Measurements from ENCODE around the gene ETDA.
"Not testable (repeated sequence)": the region's sequence is repeated elsewhere in the genome, so short reads cannot be mapped to it uniquely, and the experiment has no call there.

ETDA gene

GRCh38 chrX:135252011-135252518 lies at the start of gene ETDA:
Gene ETDA (plus strand): TSS chrX:135252061. CDS start chrX:135253277, 1,216 bp downstream.
- not testable (repeated sequence) for H3K27ac ChIP-seq (ENCODE audit: low read length); H3K27me3 ChIP-seq (ENCODE audit: control insufficient read depth, insufficient read depth, low read length); H3K9ac ChIP-seq (ENCODE audit: low read length); H3K4me3 ChIP-seq (ENCODE audit: low read length); H3K9me3 ChIP-seq (ENCODE audit: control insufficient read depth, low read depth, low read length); H3K4me1 ChIP-seq (ENCODE audit: control insufficient read depth, low read depth, low read length); H3K36me3 ChIP-seq (ENCODE audit: control insufficient read depth, low read depth, low read length)

GRCh38 chrX:135206427-135206826 lies 45.4 kb upstream of the ETDA start:
- not testable (repeated sequence) for H3K36me3 ChIP-seq (ENCODE audit: control insufficient read depth, low read depth, low read length); H3K27ac ChIP-seq (ENCODE audit: low read length); H3K27me3 ChIP-seq (ENCODE audit: control insufficient read depth, insufficient read depth, low read length); H3K4me3 ChIP-seq (ENCODE audit: low read length); H3K4me1 ChIP-seq (ENCODE audit: control insufficient read depth, low read depth, low read length); H3K9ac ChIP-seq (ENCODE audit: low read length)
- H3K9me3 ChIP-seq (ENCODE audit: control insufficient read depth, low read depth, low read length) = peaks cover 14% of the 10 kb centered on the region

- Histone ChIP-seq H3K9me3 (ENCODE audit: control insufficient read depth, low read depth, low read length) (peaks cover 9% of the 10 kb centered on the region), H3K36me3 (ENCODE audit: control insufficient read depth, low read depth, low read length) (no peaks in the 10 kb centered on the region), H3K4me3 (ENCODE audit: low read length) (no peak overlapping the region), H3K27ac (ENCODE audit: low read length) (no peak overlapping the region), H3K9ac (ENCODE audit: low read length) (no peak overlapping the region), H3K27me3 (ENCODE audit: control insufficient read depth, insufficient read depth, low read length) (no peaks in the 10 kb centered on the region), H3K4me1 (ENCODE audit: control insufficient read depth, low read depth, low read length) (no peaks in the 10 kb centered on the region)
Measured at GRCh38 chrX:135213200-135213844, 38.5 kb upstream of the ETDA start.

- not testable (repeated sequence) for H3K9ac ChIP-seq (ENCODE audit: low read length); H3K4me3 ChIP-seq (ENCODE audit: low read length); H3K27ac ChIP-seq (ENCODE audit: low read length); H3K9me3 ChIP-seq (ENCODE audit: control insufficient read depth, low read depth, low read length); H3K36me3 ChIP-seq (ENCODE audit: control insufficient read depth, low read depth, low read length); H3K4me1 ChIP-seq (ENCODE audit: control insufficient read depth, low read depth, low read length); H3K27me3 ChIP-seq (ENCODE audit: control insufficient read depth, insufficient read depth, low read length)
Measured at GRCh38 chrX:135245989-135246388, 5.9 kb upstream of the ETDA start.

GRCh38 chrX:135256087-135256684 lies 4.3 kb downstream of the ETDA start:
- not testable (repeated sequence) for H3K4me3 ChIP-seq (ENCODE audit: low read length); H3K27ac ChIP-seq (ENCODE audit: low read length); H3K27me3 ChIP-seq (ENCODE audit: control insufficient read depth, insufficient read depth, low read length); H3K9me3 ChIP-seq (ENCODE audit: control insufficient read depth, low read depth, low read length); H3K4me1 ChIP-seq (ENCODE audit: control insufficient read depth, low read depth, low read length); H3K36me3 ChIP-seq (ENCODE audit: control insufficient read depth, low read depth, low read length); H3K9ac ChIP-seq (ENCODE audit: low read length)

GRCh38 chrX:135256923-135257322 lies 5.1 kb downstream of the ETDA start:
- Histone ChIP-seq H3K4me1 (ENCODE audit: control insufficient read depth, low read depth, low read length) (no peaks in the 10 kb centered on the region), H3K9ac (ENCODE audit: low read length) (no peak overlapping the region), H3K4me3 (ENCODE audit: low read length) (no peak overlapping the region), H3K36me3 (ENCODE audit: control insufficient read depth, low read depth, low read length) (no peaks in the 10 kb centered on the region), H3K27me3 (ENCODE audit: control insufficient read depth, insufficient read depth, low read length) (no peaks in the 10 kb centered on the region), H3K9me3 (ENCODE audit: control insufficient read depth, low read depth, low read length) (no peaks in the 10 kb centered on the region), H3K27ac (ENCODE audit: low read length) (no peak overlapping the region)

GRCh38 chrX:135257469-135257868 lies 5.6 kb downstream of the ETDA start:
- H3K36me3 ChIP-seq (ENCODE audit: control insufficient read depth, low read depth, low read length) = no peaks in the 10 kb centered on the region
- H3K9ac ChIP-seq (ENCODE audit: low read length) = no peak overlapping the region
- no peaks in the 10 kb centered on the region for H3K27me3 ChIP-seq (ENCODE audit: control insufficient read depth, insufficient read depth, low read length)
- H3K27ac ChIP-seq (ENCODE audit: low read length) = no peak overlapping the region
- no peaks in the 10 kb centered on the region for H3K9me3 ChIP-seq (ENCODE audit: control insufficient read depth, low read depth, low read length)
- no peak overlapping the region for H3K4me3 ChIP-seq (ENCODE audit: low read length)
- no peaks in the 10 kb centered on the region for H3K4me1 ChIP-seq (ENCODE audit: control insufficient read depth, low read depth, low read length)

GRCh38 chrX:135260976-135261375 lies 9.1 kb downstream of the ETDA start:
- not testable (repeated sequence) for H3K36me3 ChIP-seq (ENCODE audit: control insufficient read depth, low read depth, low read length); H3K27me3 ChIP-seq (ENCODE audit: control insufficient read depth, insufficient read depth, low read length); H3K4me1 ChIP-seq (ENCODE audit: control insufficient read depth, low read depth, low read length)

GRCh38 chrX:135263376-135263775 lies 11.5 kb downstream of the ETDA start:
- peaks cover 18% of the 10 kb centered on the region for H3K9me3 ChIP-seq (ENCODE audit: control insufficient read depth, low read depth, low read length)
- H3K36me3 ChIP-seq (ENCODE audit: control insufficient read depth, low read depth, low read length); H3K27me3 ChIP-seq (ENCODE audit: control insufficient read depth, insufficient read depth, low read length); H3K4me1 ChIP-seq (ENCODE audit: control insufficient read depth, low read depth, low read length); H3K9ac ChIP-seq (ENCODE audit: low read length); H3K27ac ChIP-seq (ENCODE audit: low read length); H3K4me3 ChIP-seq (ENCODE audit: low read length): not testable (repeated sequence)

More at GRCh38 chrX:135260976-135261375, 9.1 kb downstream of the ETDA start:
- not testable (repeated sequence) for H3K9ac ChIP-seq (ENCODE audit: low read length); H3K9me3 ChIP-seq (ENCODE audit: control insufficient read depth, low read depth, low read length); H3K4me3 ChIP-seq (ENCODE audit: low read length); H3K27ac ChIP-seq (ENCODE audit: low read length)

- Histone ChIP-seq H3K4me1 (ENCODE audit: control insufficient read depth, low read depth, low read length) (no peaks in the 10 kb centered on the region), H3K27ac (ENCODE audit: low read length) (no peak overlapping the region), H3K36me3 (ENCODE audit: control insufficient read depth, low read depth, low read length) (no peaks in the 10 kb centered on the region), H3K9ac (ENCODE audit: low read length) (no peak overlapping the region), H3K4me3 (ENCODE audit: low read length) (no peak overlapping the region), H3K9me3 (ENCODE audit: control insufficient read depth, low read depth, low read length) (peaks cover 21% of the 10 kb centered on the region), H3K27me3 (ENCODE audit: control insufficient read depth, insufficient read depth, low read length) (no peaks in the 10 kb centered on the region)
Measured at GRCh38 chrX:135264206-135264605, 12.3 kb downstream of the ETDA start.

GRCh38 chrX:135273162-135273561 lies 21.3 kb downstream of the ETDA start:
- Histone ChIP-seq H3K36me3 (ENCODE audit: control insufficient read depth, low read depth, low read length) (no peaks in the 10 kb centered on the region), H3K4me1 (ENCODE audit: control insufficient read depth, low read depth, low read length) (peaks cover 3% of the 10 kb centered on the region), H3K9ac (ENCODE audit: low read length) (no peak overlapping the region), H3K4me3 (ENCODE audit: low read length) (no peak overlapping the region), H3K9me3 (ENCODE audit: control insufficient read depth, low read depth, low read length) (peaks cover 24% of the 10 kb centered on the region), H3K27me3 (ENCODE audit: control insufficient read depth, insufficient read depth, low read length) (no peaks in the 10 kb centered on the region), H3K27ac (ENCODE audit: low read length) (no peak overlapping the region)

GRCh38 chrX:135275973-135276372 lies 24.1 kb downstream of the ETDA start:
- H3K27me3 ChIP-seq (ENCODE audit: control insufficient read depth, insufficient read depth, low read length) = no peaks in the 10 kb centered on the region
- peaks cover 14% of the 10 kb centered on the region for H3K9me3 ChIP-seq (ENCODE audit: control insufficient read depth, low read depth, low read length)
- H3K36me3 ChIP-seq (ENCODE audit: control insufficient read depth, low read depth, low read length) = no peaks in the 10 kb centered on the region
- peaks cover 3% of the 10 kb centered on the region for H3K4me1 ChIP-seq (ENCODE audit: control insufficient read depth, low read depth, low read length)
- no peak overlapping the region for H3K27ac ChIP-seq (ENCODE audit: low read length)
- no peak overlapping the region for H3K9ac ChIP-seq (ENCODE audit: low read length)
- H3K4me3 ChIP-seq (ENCODE audit: low read length) = no peak overlapping the region

Data from iPS-18a (cell line).